GM18502 (cell line): Measurements from ENCODE around the gene SLC35A3.

Source experiments
- ATAC-seq: cut with Tn5 transposase; IDR thresholded peaks from one replicate; pipeline ENCODE4 v1.9.1; 2021; ENCODE audit warnings: mild to moderate bottlenecking; ENCODE audit not compliant: unreplicated experiment, poor library complexity

SLC35A3 gene

DNA sequence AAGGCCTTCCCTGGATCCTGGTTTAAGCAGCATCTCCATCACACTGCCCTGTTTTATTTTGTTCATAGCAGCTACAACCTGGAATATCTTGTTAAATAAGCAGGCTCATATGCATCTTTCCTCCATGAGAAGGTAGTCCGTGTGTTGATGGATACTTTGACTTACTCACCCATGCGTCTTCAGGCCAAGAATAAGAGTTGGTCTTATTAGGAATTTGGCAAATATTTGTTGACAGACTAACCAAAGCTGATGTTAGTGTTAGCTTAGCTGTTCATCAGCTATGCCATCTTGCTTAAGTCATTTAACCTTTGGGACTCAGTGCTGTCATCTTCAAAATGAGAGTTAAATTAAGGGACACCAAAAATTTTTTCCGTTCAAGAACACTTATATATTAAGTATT lies 103.7 kb downstream of the SLC35A3 start:
- ATAC-seq, result no peak

DNA sequence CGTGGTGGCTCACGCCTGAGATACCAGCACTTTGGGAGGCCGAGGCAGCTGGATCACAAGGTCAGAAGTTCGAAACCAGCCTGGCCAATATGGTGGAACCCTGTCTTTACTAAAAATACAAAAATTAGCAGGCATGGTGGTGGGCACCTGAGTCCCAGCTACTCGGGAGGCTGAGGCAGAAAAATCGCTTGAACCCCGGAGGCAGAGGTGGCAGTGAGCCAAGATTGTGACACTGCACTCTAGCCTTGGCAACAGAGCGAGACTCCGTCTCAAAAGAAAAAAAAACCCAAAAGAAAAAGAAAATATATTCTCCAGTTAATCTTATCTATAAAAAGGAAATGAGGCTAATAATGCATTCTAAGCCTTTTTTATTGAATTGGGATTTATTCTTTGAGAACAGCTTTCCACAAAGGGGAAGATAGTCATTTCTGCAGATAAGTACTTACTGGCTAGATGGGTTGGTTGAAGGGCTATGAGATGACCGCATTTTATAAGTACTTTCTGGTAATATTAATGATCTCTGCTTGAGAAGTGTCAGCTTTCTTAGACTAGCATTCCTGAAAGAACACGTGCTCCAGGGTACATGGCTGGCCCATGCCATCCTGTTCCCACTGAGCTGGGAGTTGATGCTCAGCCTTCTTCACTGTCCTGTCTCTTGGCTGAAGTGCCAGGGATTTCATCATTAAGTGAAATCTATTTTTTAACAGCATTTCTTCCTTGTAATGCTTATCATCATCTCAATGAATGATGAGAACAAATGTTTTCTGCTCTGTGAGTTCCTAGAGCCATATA lies 105.0 kb downstream of the SLC35A3 start:
- no peak for ATAC-seq

DNA sequence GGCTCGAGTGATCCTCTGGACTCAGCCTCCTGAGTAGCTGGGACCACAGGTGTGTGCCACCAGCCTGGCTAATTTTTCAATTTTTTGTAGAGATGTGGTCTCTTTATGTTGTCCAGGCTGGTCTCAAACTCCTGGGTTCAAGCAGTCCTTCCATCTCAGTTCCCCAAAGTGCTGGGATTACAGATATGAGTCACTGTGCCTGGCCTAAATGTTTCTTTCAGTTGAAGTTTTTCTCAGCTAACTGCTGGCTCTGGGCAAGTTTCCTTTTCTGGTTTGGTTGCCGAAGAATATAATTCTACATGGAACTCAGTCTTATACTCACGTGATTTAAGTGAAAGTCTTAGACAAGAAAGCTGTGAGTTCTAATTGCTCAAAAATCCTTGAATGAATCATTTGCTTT lies 106.0 kb downstream of the SLC35A3 start:
- ATAC-seq, result peak; percentile 59

DNA sequence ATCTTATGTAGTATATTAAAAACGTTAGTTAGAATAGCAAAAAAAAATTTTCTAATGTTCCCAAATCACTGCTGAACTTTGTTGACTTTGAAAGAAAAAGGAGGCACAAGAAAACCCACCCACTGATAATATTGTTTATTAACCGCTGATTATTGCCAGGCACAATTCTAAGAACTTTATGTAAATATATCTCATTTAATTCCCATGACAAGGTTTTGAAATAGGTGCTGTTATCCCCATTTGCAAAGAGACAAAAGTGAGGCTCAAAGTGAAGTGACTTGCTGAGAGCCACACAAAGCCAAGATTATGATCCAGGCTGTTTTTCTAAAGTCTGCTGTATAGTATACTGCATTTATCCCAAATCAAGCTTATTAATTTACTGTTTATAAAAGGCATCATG lies 106.5 kb downstream of the SLC35A3 start:
- peak; percentile 16 for ATAC-seq

DNA sequence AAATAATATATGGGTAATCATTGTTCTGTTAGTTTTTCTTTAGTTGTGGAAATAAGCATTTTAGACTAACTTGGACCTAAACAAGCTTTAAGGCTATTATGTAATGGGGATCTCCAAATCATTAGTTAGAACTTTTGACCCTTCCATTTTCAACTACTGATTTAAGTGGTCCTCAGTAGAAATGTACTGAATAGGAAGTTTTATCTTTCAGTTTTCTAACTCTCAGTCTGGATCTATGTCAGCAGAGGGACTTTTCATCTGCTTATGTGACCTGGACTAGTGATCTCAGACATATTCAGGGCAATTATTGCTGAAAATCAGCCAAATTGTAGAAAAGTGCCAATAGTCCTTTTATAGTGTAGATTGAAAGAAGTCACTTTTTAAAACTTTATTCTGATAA lies 106.9 kb downstream of the SLC35A3 start:
- peak; percentile 76 for ATAC-seq

DNA sequence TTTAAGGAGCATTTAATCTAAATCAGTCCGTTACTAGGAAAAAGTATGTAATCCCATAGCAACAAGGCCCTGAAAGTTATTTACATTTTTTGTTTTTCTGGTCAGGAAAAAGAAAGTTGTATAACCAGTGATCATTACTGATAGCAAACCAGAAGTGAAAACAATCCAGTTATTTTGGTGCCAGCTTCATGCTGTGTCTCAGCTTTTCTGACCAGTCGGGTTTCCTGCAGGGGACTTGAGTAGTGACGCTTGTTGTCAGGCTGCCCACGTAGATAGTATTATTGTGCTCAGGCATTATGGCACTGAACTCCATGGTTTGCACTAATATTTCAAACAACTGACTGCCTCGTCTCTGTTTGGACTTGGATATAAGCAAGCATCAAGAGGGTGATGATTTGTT lies 107.7 kb downstream of the SLC35A3 start:
- peak; percentile 53 for ATAC-seq

DNA sequence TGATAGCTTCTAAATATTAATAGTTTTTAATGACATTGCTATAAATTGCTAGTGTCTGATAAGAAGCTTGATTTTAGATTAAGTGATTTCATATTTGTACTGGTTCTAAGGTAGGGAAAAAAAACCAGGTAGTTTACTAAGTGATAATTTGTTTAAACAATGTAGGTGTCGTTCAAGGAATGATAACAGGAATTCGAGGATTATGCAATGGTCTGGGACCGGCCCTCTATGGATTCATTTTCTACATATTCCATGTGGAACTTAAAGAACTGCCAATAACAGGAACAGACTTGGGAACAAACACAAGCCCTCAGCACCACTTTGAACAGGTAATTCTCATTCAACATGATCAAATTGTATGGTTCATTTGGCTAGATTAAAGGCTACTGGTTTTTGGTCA lies 110.5 kb downstream of the SLC35A3 start:
- ATAC-seq, result no peak
